Lung (tissue), 12 donors: ENCODE results near the gene NUP42. TPM values are rescaled to one million over a fixed set of nuclear protein-coding genes. Genes with fewer than 3 reads are reported as not detected.
A peak's percentile ranks its signal among the peaks of the same experiment; 100 is the strongest.

Experiments
- ATAC-seq: fragments of 200-7000 bp; cut with Tn5 transposase; one replicate; pipeline ENCODE4 v1.9.1; 2020; ENCODE audit warnings: moderate number of reproducible peaks; ENCODE audit not compliant: insufficient read depth, low FRiP score
- DNase-seq, 3 donors: peaks; one replicate each; pipeline ENCODE4 v3.0.0-alpha.2; 2013 to 2017
- H3K27ac ChIP-seq, 2 donors: one replicate each; pipeline ENCODE4 v1.5.1; 2013; ENCODE audit warnings: mild to moderate bottlenecking in 2 of 2, moderate library complexity in 2 of 2, control low read depth in 1 of 2, inconsistent platforms in 1 of 2, low read depth in 1 of 2, low read length in 1 of 2
- H3K27me3 ChIP-seq, 3 donors: one replicate each; pipeline ENCODE4 v1.5.1; 2013; ENCODE audit warnings: low read length in 2 of 3; ENCODE audit not compliant: control insufficient read depth in 3 of 3, insufficient read depth in 3 of 3
- H3K36me3 ChIP-seq, 4 donors: one replicate each; pipeline ENCODE4 v1.5.1; 2013; ENCODE audit warnings: low read length in 4 of 4, mild to moderate bottlenecking in 1 of 4, moderate library complexity in 1 of 4; ENCODE audit not compliant: control insufficient read depth in 4 of 4, insufficient read depth in 4 of 4
- H3K4me1 ChIP-seq, 5 donors: one replicate each; pipeline ENCODE4 v1.5.1; 2013; ENCODE audit warnings: low read length in 5 of 5, mild to moderate bottlenecking in 2 of 5, moderate library complexity in 1 of 5; ENCODE audit not compliant: control insufficient read depth in 5 of 5, insufficient read depth in 5 of 5
- H3K4me3 ChIP-seq: one replicate; pipeline ENCODE4 v1.5.1; 2013; ENCODE audit warnings: mild to moderate bottlenecking, control low read depth, moderate library complexity
- H3K9ac ChIP-seq, 2 donors: one replicate each; pipeline ENCODE4 v1.5.1; 2013; ENCODE audit warnings: low read length in 2 of 2, control low read depth in 1 of 2; ENCODE audit not compliant: insufficient read depth in 1 of 2
- H3K9me3 ChIP-seq, 4 donors: one replicate each; pipeline ENCODE4 v1.5.1; 2013; ENCODE audit warnings: low read length in 3 of 4, mild to moderate bottlenecking in 1 of 4, moderate library complexity in 1 of 4; ENCODE audit not compliant: control insufficient read depth in 4 of 4, insufficient read depth in 3 of 4
- CTCF ChIP-seq: IDR thresholded peaks from 2 replicates; pipeline ENCODE4 v1.5.1; 2012; ENCODE audit warnings: mild to moderate bottlenecking; ENCODE audit errors: control extremely low read depth, extremely low read depth
- WGBS, 2 donors: extraction: QIAGEN DNeasy Blood & Tissue Kit; methylation state at CpG; one replicate each; pipeline ENCODE4 v1.1.7; 2013; 5-methylcytosine and 5-hydroxymethylcytosine counted together
- polyA plus RNA-seq, 2 donors: library from polyadenylated mRNA; stranded (reverse); fragments of 200-250 nt; gene quantifications; one replicate each; pipeline ENCODE4 v1.2.1, GENCODE V29; 2013
- total RNA-seq, 2 donors: library from RNA; depleted of rRNA in 1 of 2; stranded (reverse); fragments of >200 nt in 1 of 2; gene quantifications; one replicate each; pipeline ENCODE4 v1.2.1, GENCODE V29; 2014 to 2021
- donor health status: control.
- donor health status: control.
- donor health status: Bipolar disorder and iron deficiency.
- donor health status: healthy.
- donor health status: DM: yes; HTN: yes; CAD: no.

NUP42 gene
- total and polyA plus RNA-seq, 4 donors, result 20.2 to 45.3 (median 23.0) TPM

- WGBS, 2 donors, result 91 to 97% methylated on average over 11 of the region's 11 CpGs
- no peak overlapping the region for H3K9ac ChIP-seq
- H3K4me3 ChIP-seq, result no peak overlapping the region
- no peak for TF ChIP-seq CTCF
- H3K4me1 ChIP-seq, result peaks cover 0 to 4% (median 0%) of the 10 kb centered on the region in 5 donors
- no peak overlapping the region for H3K27ac ChIP-seq
- no peak for ATAC-seq
- H3K27me3 ChIP-seq, result no peaks in the 10 kb centered on the region
- H3K9me3 ChIP-seq, result no peaks in the 10 kb centered on the region
- DNase-seq, result no peak
- no peaks in the 10 kb centered on the region for H3K36me3 ChIP-seq
Observed at GRCh38 chr7:23238983-23239652, 57.3 kb downstream of the NUP42 start.

- no peak for TF ChIP-seq CTCF
- 88 to 93% methylated on average over 5 of the region's 5 CpGs for WGBS, 2 donors
- DNase-seq, result no peak
Observed at GRCh38 chr7:23239698-23240097, 57.9 kb downstream of the NUP42 start.

GRCh38 chr7:23242321-23242720 is 60.5 kb downstream of the NUP42 start:
- ATAC-seq, result no peak
- 49 to 66% methylated on average over 3 of the region's 3 CpGs for WGBS, 2 donors
- H3K27me3 ChIP-seq, result no peaks in the 10 kb centered on the region

More at GRCh38 chr7:23239698-23240097, 57.9 kb downstream of the NUP42 start:
- peaks cover 0 to 4% (median 0%) of the 10 kb centered on the region in 5 donors for H3K4me1 ChIP-seq
- H3K36me3 ChIP-seq, result no peaks in the 10 kb centered on the region
- no peak for ATAC-seq
- H3K27me3 ChIP-seq, result no peaks in the 10 kb centered on the region
- H3K27ac ChIP-seq, result no peak overlapping the region
- no peaks in the 10 kb centered on the region for H3K9me3 ChIP-seq
- H3K9ac ChIP-seq, result no peak overlapping the region
- no peak overlapping the region for H3K4me3 ChIP-seq

More at GRCh38 chr7:23242321-23242720, 60.5 kb downstream of the NUP42 start:
- no peak overlapping the region for H3K9ac ChIP-seq
- no peaks in the 10 kb centered on the region for H3K36me3 ChIP-seq
- H3K4me1 ChIP-seq, result peaks cover 0 to 4% (median 0%) of the 10 kb centered on the region in 5 donors
- TF ChIP-seq CTCF, result no peak
- H3K27ac ChIP-seq, result peak overlapping the region in 1 of 2 donors; percentile 18
- DNase-seq, result no peak
- no peaks in the 10 kb centered on the region for H3K9me3 ChIP-seq
- H3K4me3 ChIP-seq, result no peak overlapping the region
